Testis (tissue), 2 donors: ENCODE data around the gene TPO.

Experiments
- POLR2A ChIP-seq: fragments of 450-650 bp; IDR thresholded peaks from one replicate; pipeline ENCODE4 v1.6.1; 2017; ENCODE audit warnings: antibody characterized with exemption, mild to moderate bottlenecking, moderate library complexity
- TF ChIP-seq, protein P1 (sequence below), 3 experiments: fragments of 450-650 bp in 2 of 3; fragments of 200-600 bp in 1 of 3; sonication (generic) in 1 of 3; IDR thresholded peaks; one replicate each; pipeline ENCODE4 v1.5.1; 2016 to 2019; ENCODE audit warnings: antibody characterized with exemption in 3 of 3, mild to moderate bottlenecking in 2 of 3, moderate library complexity in 1 of 3

DNA sequence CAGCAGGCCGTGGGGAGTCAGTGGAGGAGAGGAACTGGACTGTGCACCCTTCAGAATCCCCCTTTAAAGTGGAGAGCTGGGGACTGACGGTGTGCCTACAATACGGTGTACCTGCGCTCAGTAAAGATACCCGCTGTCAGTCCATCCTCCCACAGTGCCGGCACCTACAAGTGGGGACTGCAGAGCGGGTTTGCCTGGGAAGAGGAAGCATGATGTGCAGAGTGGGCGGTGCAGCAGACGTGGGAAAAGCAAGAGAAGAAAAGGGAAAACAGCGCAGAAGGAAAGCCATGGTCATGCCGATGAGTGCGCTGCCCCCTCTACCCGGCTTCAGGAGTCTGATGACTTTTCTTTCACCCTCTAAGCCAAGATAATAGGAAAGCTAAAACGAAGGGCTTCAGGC is 148.0 kb downstream of the TPO start:
- TF ChIP-seq, protein P1, sequence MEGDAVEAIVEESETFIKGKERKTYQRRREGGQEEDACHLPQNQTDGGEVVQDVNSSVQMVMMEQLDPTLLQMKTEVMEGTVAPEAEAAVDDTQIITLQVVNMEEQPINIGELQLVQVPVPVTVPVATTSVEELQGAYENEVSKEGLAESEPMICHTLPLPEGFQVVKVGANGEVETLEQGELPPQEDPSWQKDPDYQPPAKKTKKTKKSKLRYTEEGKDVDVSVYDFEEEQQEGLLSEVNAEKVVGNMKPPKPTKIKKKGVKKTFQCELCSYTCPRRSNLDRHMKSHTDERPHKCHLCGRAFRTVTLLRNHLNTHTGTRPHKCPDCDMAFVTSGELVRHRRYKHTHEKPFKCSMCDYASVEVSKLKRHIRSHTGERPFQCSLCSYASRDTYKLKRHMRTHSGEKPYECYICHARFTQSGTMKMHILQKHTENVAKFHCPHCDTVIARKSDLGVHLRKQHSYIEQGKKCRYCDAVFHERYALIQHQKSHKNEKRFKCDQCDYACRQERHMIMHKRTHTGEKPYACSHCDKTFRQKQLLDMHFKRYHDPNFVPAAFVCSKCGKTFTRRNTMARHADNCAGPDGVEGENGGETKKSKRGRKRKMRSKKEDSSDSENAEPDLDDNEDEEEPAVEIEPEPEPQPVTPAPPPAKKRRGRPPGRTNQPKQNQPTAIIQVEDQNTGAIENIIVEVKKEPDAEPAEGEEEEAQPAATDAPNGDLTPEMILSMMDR (IDR thresholded peaks at IDR 0.05) = no peak
- TF ChIP-seq POLR2A = no peak
